ENCODE results near the gene RPL10A. TPM values are rescaled to one million over a fixed set of nuclear protein-coding genes. Genes with fewer than 3 reads are reported as not detected.
A peak's percentile ranks its signal among the peaks of the same experiment; 100 is the strongest.

RPL10A gene
- total and polyA plus RNA-seq, 2 of the 13 experiments (the other 11 are each of a cell fraction or from before 2014, with no cell fraction given): 1,854 to 2,726 TPM

- TF ChIP-seq GMEB1 (CRISPR knock-in tag; IDR thresholded peaks at IDR 0.05; ENCODE audit: borderline replicate concordance) (no peak; the same call in 1 of the 2 replicates), CCAR2 (optimal IDR thresholded peaks at IDR 0.05; ENCODE audit: low read depth, low read length) (no peak), PRDM10 (CRISPR knock-in tag; IDR thresholded peaks at IDR 0.05; ENCODE audit: low read depth) (no peak), ZFP1 (CRISPR knock-in tag; IDR thresholded peaks at IDR 0.05) (no peak), RFXANK (CRISPR knock-in tag; IDR thresholded peaks at IDR 0.05) (no peak), ZFX (CRISPR knock-in tag; IDR thresholded peaks at IDR 0.05; ENCODE audit: low read depth) (no peak), CEBPB (IDR thresholded peaks at IDR 0.05; ENCODE audit: borderline replicate concordance, low read depth, low read length) (peak; percentile 50; the same call in 1 of the 2 replicates), RFX1 (IDR thresholded peaks at IDR 0.05) (no peak), MXD3 (CRISPR knock-in tag; IDR thresholded peaks at IDR 0.05) (no peak), STAG1 (CRISPR knock-in tag; IDR thresholded peaks at IDR 0.05) (peak; percentile 96), ZNF512B (CRISPR knock-in tag; IDR thresholded peaks at IDR 0.05; ENCODE audit: borderline replicate concordance) (no peak), PREB (CRISPR knock-in tag; IDR thresholded peaks at IDR 0.05) (no peak), ZNF709 (CRISPR knock-in tag; IDR thresholded peaks at IDR 0.05) (no peak), PATZ1 (CRISPR knock-in tag; IDR thresholded peaks at IDR 0.05) (0 out of 2 replicates have a peak, but pooled peaks have one; percentile 13), AHR (CRISPR knock-in tag; IDR thresholded peaks at IDR 0.05) (no peak), RAD21 (CRISPR knock-in tag; IDR thresholded peaks at IDR 0.05) (peak; percentile 95), PAX8 (CRISPR knock-in tag; IDR thresholded peaks at IDR 0.05; ENCODE audit: borderline replicate concordance) (no peak)
Observed at GRCh38 chr6:35449287-35449881, 18.8 kb upstream of the RPL10A start (continued).
